Measurements from ENCODE around the gene RPS24.
A peak's percentile ranks its signal among the peaks of the same experiment; 100 is the strongest.
"Not testable (repeated sequence)": the region's sequence is repeated elsewhere in the genome, so short reads cannot be mapped to it uniquely, and the experiment has no call there.

Gene RPS24

DNA sequence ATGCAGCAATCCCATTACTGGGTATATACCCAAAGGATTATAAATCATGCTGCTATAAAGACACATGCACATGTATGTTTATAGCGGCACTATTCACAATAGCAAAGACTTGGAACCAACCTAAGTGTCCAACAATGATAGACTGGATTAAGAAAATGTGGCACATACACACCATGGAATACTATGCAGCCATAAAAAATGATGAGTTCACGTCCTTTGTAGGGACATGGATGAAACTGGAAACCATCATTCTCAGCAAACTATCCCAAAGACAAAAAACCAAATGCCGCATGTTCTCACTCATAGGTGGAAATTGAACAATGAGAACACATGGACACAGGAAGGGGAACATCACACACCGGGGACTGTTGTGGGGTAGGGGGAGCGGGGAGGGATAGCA, 34.9 kb upstream of the RPS24 start:
- H4K5ac ChIP-seq (ENCODE audit: low read length); H2AK5ac ChIP-seq (ENCODE audit: low read length); H3K4me1 ChIP-seq (ENCODE audit: control insufficient read depth, low read depth, low read length); H3K4ac ChIP-seq (ENCODE audit: low read depth, low read length); H2BK120ac ChIP-seq (ENCODE audit: low read depth, low read length); H2BK15ac ChIP-seq (replicated peaks; ENCODE audit: low read depth); DNase-seq; H3K23ac ChIP-seq (ENCODE audit: low read length); H3K27ac ChIP-seq (ENCODE audit: low read depth, low read length); H2BK5ac ChIP-seq (ENCODE audit: low read length); H3K79me2 ChIP-seq (ENCODE audit: control insufficient read depth, insufficient read depth, low read length); H3K18ac ChIP-seq (ENCODE audit: low read length); H3K56ac ChIP-seq (ENCODE audit: low read length); H3K9ac ChIP-seq (ENCODE audit: low read length); H4K8ac ChIP-seq (ENCODE audit: low read depth, low read length); H3K79me1 ChIP-seq (ENCODE audit: low read length); H3K4me3 ChIP-seq (ENCODE audit: low read length); H3K4me2 ChIP-seq (ENCODE audit: low read length); H3K27me3 ChIP-seq (ENCODE audit: insufficient read depth, low read length, poor library complexity): not testable (repeated sequence)
- WGBS (ENCODE audit: extremely low coverage, insufficient coverage, low lambda C conversion rate): no CpG with 5 or more reads among the region's 5 CpGs
- H3K36me3 ChIP-seq (ENCODE audit: control insufficient read depth, insufficient read depth, low read length): peaks cover 16% of the 10 kb centered on the region

DNA sequence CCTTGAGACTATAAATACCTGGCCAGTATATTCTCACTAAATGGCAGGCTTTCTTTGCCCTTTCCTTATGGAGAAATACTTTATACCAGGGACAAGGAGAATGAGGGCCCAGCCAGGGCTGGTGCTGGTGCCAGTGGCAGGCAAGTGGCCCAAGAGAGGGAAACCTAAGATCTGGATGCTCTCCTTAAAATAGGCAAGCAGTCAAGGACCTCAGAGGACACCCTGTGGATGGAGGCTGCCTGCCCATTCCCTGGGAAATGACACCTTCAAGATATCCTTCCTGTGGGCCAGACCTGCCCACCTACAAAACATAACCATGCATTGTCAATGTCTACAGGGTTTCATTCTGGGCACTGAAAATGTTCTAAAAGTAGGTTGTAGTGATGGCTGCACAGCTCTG, 33.5 kb upstream of the RPS24 start:
- H3K56ac ChIP-seq (ENCODE audit: low read length): no peak overlapping the region
- no peak overlapping the region for H3K4me2 ChIP-seq (ENCODE audit: low read length)
- no peak overlapping the region for H4K8ac ChIP-seq (ENCODE audit: low read depth, low read length)
- H2BK120ac ChIP-seq (ENCODE audit: low read depth, low read length): no peak overlapping the region
- H2AK5ac ChIP-seq (ENCODE audit: low read length): no peak overlapping the region
- no peak overlapping the region for H2BK15ac ChIP-seq (replicated peaks; ENCODE audit: low read depth)
- no peaks in the 10 kb centered on the region for H3K4me1 ChIP-seq (ENCODE audit: control insufficient read depth, low read depth, low read length)
- no peak overlapping the region for H3K4ac ChIP-seq (ENCODE audit: low read depth, low read length)
- no peaks in the 10 kb centered on the region for H3K79me2 ChIP-seq (ENCODE audit: control insufficient read depth, insufficient read depth, low read length)
- peaks cover 21% of the 10 kb centered on the region for H3K36me3 ChIP-seq (ENCODE audit: control insufficient read depth, insufficient read depth, low read length)
- no peak overlapping the region for H3K18ac ChIP-seq (ENCODE audit: low read length)
- H3K27me3 ChIP-seq (ENCODE audit: insufficient read depth, low read length, poor library complexity): no peaks in the 10 kb centered on the region
- H2BK5ac ChIP-seq (ENCODE audit: low read length): no peak overlapping the region
- H3K9ac ChIP-seq (ENCODE audit: low read length): no peak overlapping the region
- H4K5ac ChIP-seq (ENCODE audit: low read length): no peak overlapping the region
- H3K27ac ChIP-seq (ENCODE audit: low read depth, low read length): no peak overlapping the region
- H3K23ac ChIP-seq (ENCODE audit: low read length): no peak overlapping the region
- DNase-seq: no peak
- no peaks in the 10 kb centered on the region for H3K79me1 ChIP-seq (ENCODE audit: low read length)
- no peak overlapping the region for H3K4me3 ChIP-seq (ENCODE audit: low read length)

DNA sequence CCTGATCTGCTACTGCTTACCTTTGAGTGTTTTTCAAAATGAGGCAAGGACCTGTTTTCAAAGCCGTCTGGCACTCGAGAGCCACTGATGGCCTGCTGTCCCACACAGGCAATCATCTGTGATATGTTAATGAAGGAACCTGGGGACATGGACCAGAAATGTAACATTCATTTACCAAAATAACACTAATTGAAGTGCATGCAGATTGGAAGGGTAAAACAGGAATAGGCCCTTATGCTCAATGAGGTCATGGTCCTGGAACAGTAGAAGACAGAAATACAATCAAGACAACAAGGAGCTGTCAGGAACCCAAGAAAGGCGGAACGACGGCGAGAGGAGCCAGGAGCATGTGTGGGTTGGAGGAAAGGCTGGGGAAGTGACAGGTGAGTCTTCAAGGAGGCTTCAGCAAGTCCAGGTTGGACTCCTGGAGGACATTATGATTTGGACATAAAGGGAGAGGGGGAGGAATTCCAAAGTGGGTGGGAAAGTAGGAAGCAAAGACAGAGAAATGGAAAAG, 32.6 kb upstream of the RPS24 start:
- Histone ChIP-seq H3K27ac (ENCODE audit: low read depth, low read length) (no peak overlapping the region), H3K27me3 (ENCODE audit: insufficient read depth, low read length, poor library complexity) (no peaks in the 10 kb centered on the region), H3K18ac (ENCODE audit: low read length) (no peak overlapping the region), H2BK120ac (ENCODE audit: low read depth, low read length) (no peak overlapping the region), H3K23ac (ENCODE audit: low read length) (no peak overlapping the region), H3K79me2 (ENCODE audit: control insufficient read depth, insufficient read depth, low read length) (no peaks in the 10 kb centered on the region), H3K4ac (ENCODE audit: low read depth, low read length) (no peak overlapping the region), H3K4me2 (ENCODE audit: low read length) (no peak overlapping the region), H2AK5ac (ENCODE audit: low read length) (no peak overlapping the region), H2BK15ac (replicated peaks; ENCODE audit: low read depth) (no peak overlapping the region), H4K5ac (ENCODE audit: low read length) (no peak overlapping the region), H4K8ac (ENCODE audit: low read depth, low read length) (no peak overlapping the region), H3K4me3 (ENCODE audit: low read length) (no peak overlapping the region), H3K56ac (ENCODE audit: low read length) (no peak overlapping the region), H2BK5ac (ENCODE audit: low read length) (no peak overlapping the region), H3K4me1 (ENCODE audit: control insufficient read depth, low read depth, low read length) (no peaks in the 10 kb centered on the region), H3K36me3 (ENCODE audit: control insufficient read depth, insufficient read depth, low read length) (peaks cover 23% of the 10 kb centered on the region), H3K9ac (ENCODE audit: low read length) (no peak overlapping the region), H3K79me1 (ENCODE audit: low read length) (no peaks in the 10 kb centered on the region)
- DNase-seq: peak; percentile 6
- no CpG with 5 or more reads among the region's 6 CpGs for WGBS (ENCODE audit: extremely low coverage, insufficient coverage, low lambda C conversion rate)

DNA sequence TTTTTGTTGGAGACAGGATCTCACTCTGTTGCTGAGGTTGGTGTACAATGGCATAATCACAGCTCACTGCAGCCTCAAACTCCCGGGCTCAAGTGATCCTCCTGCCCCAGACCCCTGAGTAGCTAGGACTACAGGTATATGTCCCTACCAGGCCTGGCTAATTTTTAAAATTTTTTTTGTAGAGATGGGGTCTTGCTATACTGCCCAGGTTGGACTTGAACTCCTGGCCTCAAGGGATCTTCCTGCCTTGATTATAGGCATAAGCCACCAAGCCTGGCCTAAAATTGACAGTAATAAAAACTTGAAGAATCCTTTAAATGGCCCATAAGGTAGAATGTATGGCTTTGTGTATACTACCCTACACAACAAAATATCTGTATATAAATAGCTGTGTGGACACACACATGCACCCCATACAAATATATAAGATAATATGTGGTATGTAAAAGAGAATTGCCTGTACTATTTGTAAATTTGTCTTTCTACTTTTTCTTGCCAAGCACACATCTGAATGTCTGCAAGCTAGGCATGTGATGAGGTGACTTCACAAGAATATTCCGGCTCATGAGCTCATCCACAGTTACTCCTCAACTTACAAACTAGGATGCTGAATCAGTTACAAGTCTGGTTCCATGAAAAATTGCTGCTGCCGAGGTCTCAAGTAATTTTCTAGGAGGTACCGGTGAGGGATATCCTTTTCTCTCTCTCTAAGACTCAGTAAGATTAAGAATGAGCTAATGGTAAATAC, 30.9 kb upstream of the RPS24 start:
- Histone ChIP-seq H3K4ac (ENCODE audit: low read depth, low read length) (no peak overlapping the region), H2BK15ac (replicated peaks; ENCODE audit: low read depth) (no peak overlapping the region), H4K5ac (ENCODE audit: low read length) (no peak overlapping the region), H3K79me2 (ENCODE audit: control insufficient read depth, insufficient read depth, low read length) (no peaks in the 10 kb centered on the region), H3K4me2 (ENCODE audit: low read length) (no peak overlapping the region), H2BK120ac (ENCODE audit: low read depth, low read length) (no peak overlapping the region), H3K4me1 (ENCODE audit: control insufficient read depth, low read depth, low read length) (no peaks in the 10 kb centered on the region), H4K8ac (ENCODE audit: low read depth, low read length) (no peak overlapping the region), H3K79me1 (ENCODE audit: low read length) (no peaks in the 10 kb centered on the region), H3K9ac (ENCODE audit: low read length) (no peak overlapping the region), H3K56ac (ENCODE audit: low read length) (no peak overlapping the region), H2BK5ac (ENCODE audit: low read length) (no peak overlapping the region), H3K27me3 (ENCODE audit: insufficient read depth, low read length, poor library complexity) (no peaks in the 10 kb centered on the region), H3K23ac (ENCODE audit: low read length) (no peak overlapping the region), H3K18ac (ENCODE audit: low read length) (no peak overlapping the region), H3K36me3 (ENCODE audit: control insufficient read depth, insufficient read depth, low read length) (peaks cover 27% of the 10 kb centered on the region), H2AK5ac (ENCODE audit: low read length) (no peak overlapping the region), H3K27ac (ENCODE audit: low read depth, low read length) (no peak overlapping the region), H3K4me3 (ENCODE audit: low read length) (no peak overlapping the region)
- WGBS (ENCODE audit: extremely low coverage, insufficient coverage, low lambda C conversion rate): no CpG with 5 or more reads among the region's 4 CpGs
- DNase-seq: no peak

DNA sequence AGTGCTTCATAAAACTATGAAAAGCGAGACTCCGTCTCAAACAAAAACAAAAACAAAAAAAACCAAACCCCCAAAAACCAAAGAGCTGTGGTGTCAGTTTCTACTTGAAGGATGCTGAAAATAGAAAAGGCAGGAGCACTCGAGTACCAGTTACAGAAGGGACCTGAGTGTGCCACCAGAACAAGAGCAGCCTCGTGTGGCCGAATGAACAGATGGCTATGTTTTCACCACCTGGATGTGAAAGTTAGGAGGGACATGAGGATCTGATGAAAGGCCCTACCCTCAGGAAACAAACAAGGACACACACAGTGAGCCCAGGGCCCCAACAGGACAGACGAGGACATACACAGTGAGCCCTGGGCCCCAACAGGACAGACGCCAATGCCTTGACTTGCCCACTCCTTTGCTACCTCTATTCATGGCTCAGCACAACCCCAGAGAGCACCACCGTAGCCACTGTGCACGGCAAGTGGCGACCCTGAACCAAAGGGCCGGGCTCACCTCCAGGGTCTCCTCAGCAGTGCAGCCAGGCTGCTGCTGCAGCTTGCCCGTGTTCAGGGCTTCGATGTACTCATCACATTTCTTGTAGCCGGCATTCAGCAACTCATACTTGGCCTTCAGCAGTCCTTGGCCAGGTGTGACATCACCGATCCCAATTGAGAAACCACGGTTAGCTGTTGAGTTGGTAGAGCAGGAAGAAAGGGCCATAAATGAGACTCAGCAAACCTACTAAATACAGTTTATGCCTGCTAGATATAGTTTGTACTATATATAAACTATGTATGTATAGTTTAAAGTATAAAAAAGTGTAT, 29.2 kb upstream of the RPS24 start:
- no peak overlapping the region for H2BK15ac ChIP-seq (replicated peaks; ENCODE audit: low read depth)
- no peak overlapping the region for H3K27ac ChIP-seq (ENCODE audit: low read depth, low read length)
- H3K79me1 ChIP-seq (ENCODE audit: low read length): no peaks in the 10 kb centered on the region
- H3K4me2 ChIP-seq (ENCODE audit: low read length): no peak overlapping the region
- no peak overlapping the region for H3K4me3 ChIP-seq (ENCODE audit: low read length)
- H3K79me2 ChIP-seq (ENCODE audit: control insufficient read depth, insufficient read depth, low read length): no peaks in the 10 kb centered on the region
- H3K18ac ChIP-seq (ENCODE audit: low read length): no peak overlapping the region
- no peak overlapping the region for H2BK5ac ChIP-seq (ENCODE audit: low read length)
- H3K9ac ChIP-seq (ENCODE audit: low read length): no peak overlapping the region
- H3K36me3 ChIP-seq (ENCODE audit: control insufficient read depth, insufficient read depth, low read length): peaks cover 26% of the 10 kb centered on the region
- no peak overlapping the region for H3K56ac ChIP-seq (ENCODE audit: low read length)
- H3K27me3 ChIP-seq (ENCODE audit: insufficient read depth, low read length, poor library complexity): no peaks in the 10 kb centered on the region
- no peak overlapping the region for H4K5ac ChIP-seq (ENCODE audit: low read length)
- WGBS (ENCODE audit: extremely low coverage, insufficient coverage, low lambda C conversion rate): no CpG with 5 or more reads among the region's 16 CpGs
- no peak overlapping the region for H3K4ac ChIP-seq (ENCODE audit: low read depth, low read length)
- no peak overlapping the region for H2AK5ac ChIP-seq (ENCODE audit: low read length)
- H3K23ac ChIP-seq (ENCODE audit: low read length): no peak overlapping the region
- H2BK120ac ChIP-seq (ENCODE audit: low read depth, low read length): no peak overlapping the region
- H3K4me1 ChIP-seq (ENCODE audit: control insufficient read depth, low read depth, low read length): no peaks in the 10 kb centered on the region
- peak; percentile 32 for DNase-seq
- H4K8ac ChIP-seq (ENCODE audit: low read depth, low read length): no peak overlapping the region
